HEK293 (cell line): ENCODE data around the gene SPG11.

Experiments
- CTCF ChIA-PET: fragments of 350-600 bp; formaldehyde crosslinking; extraction: SDS; loops from one replicate; lab custom pipeline; 2021; ENCODE audit warnings: antibody characterized with exemption; lab: Yijun Ruan, JAX
- POLR2A ChIA-PET: fragments of 300-600 bp; formaldehyde crosslinking; extraction: SDS; loops from one replicate; lab custom pipeline; 2020; ENCODE audit warnings: antibody characterized with exemption, inconsistent platforms; lab: Yijun Ruan, JAX
- H3K27ac ChIP-seq: fragments of 200-500 bp; sonication (Bioruptor generic); 2 replicates; pipeline ENCODE4 v1.5.1; 2014; ENCODE audit warnings: low read depth, low read length, control low read depth, inconsistent platforms; ENCODE audit errors: extremely low read depth
- H3K36me3 ChIP-seq, 2 experiments: fragments of 200-500 bp in 1 of 2; sonication (Bioruptor generic) in 1 of 2; 1 replicate in 1 of 2; 2 replicates in 1 of 2; pipeline ENCODE4 v1.5.1; 2014 to 2017; ENCODE audit warnings: inconsistent platforms in 2 of 2, low read length in 2 of 2; ENCODE audit not compliant: control insufficient read depth in 2 of 2, insufficient read depth in 1 of 2
- H3K4me1 ChIP-seq: fragments of 200-500 bp; sonication (Bioruptor generic); 2 replicates; pipeline ENCODE4 v1.5.1; 2014; ENCODE audit warnings: mild to moderate bottlenecking, low read length, inconsistent platforms; ENCODE audit not compliant: control insufficient read depth, insufficient read depth
- H3K4me3 ChIP-seq: 2 replicates; pipeline ENCODE4 v1.5.1; 2011; ENCODE audit warnings: low read depth, mild to moderate bottlenecking, control low read depth, low read length, moderate library complexity
- H3K9me3 ChIP-seq: fragments of 200-500 bp; sonication (Bioruptor generic); 2 replicates; pipeline ENCODE4 v1.5.1; 2014; ENCODE audit warnings: low read depth, low read length, inconsistent platforms; ENCODE audit not compliant: control insufficient read depth, insufficient read depth
- HIC1 ChIP-seq: fragments of 450-650 bp; formaldehyde crosslinking; IDR thresholded peaks from 2 replicates; pipeline ENCODE4 v1.5.1; 2016; ENCODE audit warnings: missing biosample characterization, missing genetic modification characterization
- HOXD13 ChIP-seq: sonication (generic); formaldehyde crosslinking; IDR thresholded peaks from 2 replicates; pipeline ENCODE4 v1.8.0; 2022; ENCODE audit warnings: missing genetic modification reagents, borderline replicate concordance
- SP3 ChIP-seq: fragments of 450-650 bp; formaldehyde crosslinking; IDR thresholded peaks from 2 replicates; pipeline ENCODE4 v1.5.1; 2016; ENCODE audit warnings: missing biosample characterization, missing genetic modification characterization
- WT1 ChIP-seq: fragments of 450-650 bp; formaldehyde crosslinking; IDR thresholded peaks from 2 replicates; pipeline ENCODE4 v1.5.1; 2016; ENCODE audit warnings: missing biosample characterization, missing genetic modification characterization
- YY2 ChIP-seq: fragments of 450-650 bp; formaldehyde crosslinking; IDR thresholded peaks from 2 replicates; pipeline ENCODE4 v1.5.1; 2016; ENCODE audit warnings: missing biosample characterization, missing genetic modification characterization
- ZBTB17 ChIP-seq: fragments of 450-650 bp; formaldehyde crosslinking; IDR thresholded peaks from 2 replicates; pipeline ENCODE4 v1.5.1; 2016; ENCODE audit warnings: missing biosample characterization, missing genetic modification characterization
- ZBTB21 ChIP-seq: fragments of 450-650 bp; formaldehyde crosslinking; IDR thresholded peaks from 2 replicates; pipeline ENCODE4 v1.5.1; 2017; ENCODE audit warnings: missing biosample characterization, missing genetic modification characterization
- ZNF155 ChIP-seq: fragments of 450-650 bp; formaldehyde crosslinking; IDR thresholded peaks from 2 replicates; pipeline ENCODE4 v1.5.1; 2016; ENCODE audit warnings: missing biosample characterization, missing genetic modification characterization
- ZNF214 ChIP-seq: fragments of 450-650 bp; formaldehyde crosslinking; IDR thresholded peaks from 2 replicates; pipeline ENCODE4 v1.5.1; 2017; ENCODE audit warnings: missing biosample characterization, mild to moderate bottlenecking, missing genetic modification characterization, borderline replicate concordance
- ZNF324 ChIP-seq: fragments of 450-650 bp; formaldehyde crosslinking; IDR thresholded peaks from 2 replicates; pipeline ENCODE4 v1.5.1; 2016; ENCODE audit warnings: missing biosample characterization, missing genetic modification characterization
- ZNF341 ChIP-seq: fragments of 450-650 bp; formaldehyde crosslinking; IDR thresholded peaks from 2 replicates; pipeline ENCODE4; 2016; ENCODE audit warnings: low read depth, missing biosample characterization, missing genetic modification characterization
- ZNF449 ChIP-seq: fragments of 450-650 bp; formaldehyde crosslinking; IDR thresholded peaks from 2 replicates; pipeline ENCODE4 v1.5.1; 2017; ENCODE audit warnings: missing biosample characterization, mild to moderate bottlenecking, missing genetic modification characterization, moderate library complexity
- ZNF513 ChIP-seq: fragments of 450-650 bp; IDR thresholded peaks from 2 replicates; pipeline ENCODE4 v1.5.1; 2018; ENCODE audit warnings: missing biosample characterization, missing genetic modification characterization
- ZNF544 ChIP-seq: fragments of 450-650 bp; formaldehyde crosslinking; IDR thresholded peaks from 2 replicates; pipeline ENCODE4 v1.5.0; 2017; ENCODE audit warnings: missing biosample characterization, missing genetic modification characterization
- ZNF549 ChIP-seq: fragments of 450-650 bp; IDR thresholded peaks from 2 replicates; pipeline ENCODE4 v1.5.1; 2018; ENCODE audit warnings: missing biosample characterization, missing genetic modification characterization, mild to moderate bottlenecking, inconsistent platforms, moderate library complexity
- ZNF600 ChIP-seq: fragments of 450-650 bp; formaldehyde crosslinking; IDR thresholded peaks from 2 replicates; pipeline ENCODE4 v1.5.1; 2016; ENCODE audit warnings: missing biosample characterization, missing genetic modification characterization
- ZNF610 ChIP-seq: fragments of 450-650 bp; formaldehyde crosslinking; IDR thresholded peaks from 2 replicates; pipeline ENCODE4 v1.5.1; 2016; ENCODE audit warnings: missing biosample characterization, missing genetic modification characterization, borderline replicate concordance
- ZNF624 ChIP-seq: fragments of 450-650 bp; formaldehyde crosslinking; IDR thresholded peaks from 2 replicates; pipeline ENCODE4 v1.5.1; 2017; ENCODE audit warnings: missing biosample characterization, missing genetic modification characterization
- ZNF677 ChIP-seq: fragments of 450-650 bp; IDR thresholded peaks from 2 replicates; pipeline ENCODE4 v1.5.0; 2018; ENCODE audit warnings: missing biosample characterization, mild to moderate bottlenecking, missing genetic modification characterization, moderate library complexity
- ZNF692 ChIP-seq: fragments of 450-650 bp; formaldehyde crosslinking; IDR thresholded peaks from 2 replicates; pipeline ENCODE4 v1.5.1; 2016; ENCODE audit warnings: missing biosample characterization, missing genetic modification characterization
- ZNF704 ChIP-seq: fragments of 450-650 bp; formaldehyde crosslinking; IDR thresholded peaks from 2 replicates; pipeline ENCODE4 v1.5.1; 2016; ENCODE audit warnings: missing biosample characterization, missing genetic modification characterization
- ZNF837 ChIP-seq: fragments of 450-650 bp; formaldehyde crosslinking; IDR thresholded peaks from 2 replicates; pipeline ENCODE4 v1.5.1; 2016; ENCODE audit warnings: missing biosample characterization, missing genetic modification characterization
- TF ChIP-seq, protein P1 (sequence below): fragments of 450-650 bp; formaldehyde crosslinking; IDR thresholded peaks from 2 replicates; pipeline ENCODE4 v1.5.0; 2017; ENCODE audit warnings: missing biosample characterization, missing genetic modification characterization, borderline replicate concordance
- TF ChIP-seq, protein P2 (sequence below): fragments of 450-650 bp; formaldehyde crosslinking; IDR thresholded peaks from 2 replicates; pipeline ENCODE4 v1.5.1; 2017; ENCODE audit warnings: missing biosample characterization, missing genetic modification characterization

Gene SPG11

DNA sequence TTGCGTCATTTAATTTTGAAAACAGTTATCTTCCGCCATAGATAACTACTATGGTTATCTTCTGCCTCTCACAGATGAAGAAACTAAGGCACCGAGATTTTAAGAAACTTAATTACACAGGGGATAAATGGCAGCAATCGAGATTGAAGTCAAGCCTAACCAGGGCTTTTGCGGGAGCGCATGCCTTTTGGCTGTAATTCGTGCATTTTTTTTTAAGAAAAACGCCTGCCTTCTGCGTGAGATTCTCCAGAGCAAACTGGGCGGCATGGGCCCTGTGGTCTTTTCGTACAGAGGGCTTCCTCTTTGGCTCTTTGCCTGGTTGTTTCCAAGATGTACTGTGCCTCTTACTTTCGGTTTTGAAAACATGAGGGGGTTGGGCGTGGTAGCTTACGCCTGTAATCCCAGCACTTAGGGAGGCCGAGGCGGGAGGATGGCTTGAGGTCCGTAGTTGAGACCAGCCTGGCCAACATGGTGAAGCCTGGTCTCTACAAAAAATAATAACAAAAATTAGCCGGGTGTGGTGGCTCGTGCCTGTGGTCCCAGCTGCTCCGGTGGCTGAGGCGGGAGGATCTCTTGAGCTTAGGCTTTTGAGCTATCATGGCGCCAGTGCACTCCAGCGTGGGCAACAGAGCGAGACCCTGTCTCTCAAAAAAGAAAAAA, 49.0 kb upstream of the SPG11 start (continued):
- TF ChIP-seq, protein P1, sequence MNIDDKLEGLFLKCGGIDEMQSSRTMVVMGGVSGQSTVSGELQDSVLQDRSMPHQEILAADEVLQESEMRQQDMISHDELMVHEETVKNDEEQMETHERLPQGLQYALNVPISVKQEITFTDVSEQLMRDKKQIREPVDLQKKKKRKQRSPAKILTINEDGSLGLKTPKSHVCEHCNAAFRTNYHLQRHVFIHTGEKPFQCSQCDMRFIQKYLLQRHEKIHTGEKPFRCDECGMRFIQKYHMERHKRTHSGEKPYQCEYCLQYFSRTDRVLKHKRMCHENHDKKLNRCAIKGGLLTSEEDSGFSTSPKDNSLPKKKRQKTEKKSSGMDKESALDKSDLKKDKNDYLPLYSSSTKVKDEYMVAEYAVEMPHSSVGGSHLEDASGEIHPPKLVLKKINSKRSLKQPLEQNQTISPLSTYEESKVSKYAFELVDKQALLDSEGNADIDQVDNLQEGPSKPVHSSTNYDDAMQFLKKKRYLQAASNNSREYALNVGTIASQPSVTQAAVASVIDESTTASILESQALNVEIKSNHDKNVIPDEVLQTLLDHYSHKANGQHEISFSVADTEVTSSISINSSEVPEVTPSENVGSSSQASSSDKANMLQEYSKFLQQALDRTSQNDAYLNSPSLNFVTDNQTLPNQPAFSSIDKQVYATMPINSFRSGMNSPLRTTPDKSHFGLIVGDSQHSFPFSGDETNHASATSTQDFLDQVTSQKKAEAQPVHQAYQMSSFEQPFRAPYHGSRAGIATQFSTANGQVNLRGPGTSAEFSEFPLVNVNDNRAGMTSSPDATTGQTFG (tag by site-specific recombination): no peak
- TF ChIP-seq SP3 (tag by site-specific recombination) (no peak), ZBTB21 (tag by site-specific recombination) (no peak), ZNF549 (no peak)

DNA sequence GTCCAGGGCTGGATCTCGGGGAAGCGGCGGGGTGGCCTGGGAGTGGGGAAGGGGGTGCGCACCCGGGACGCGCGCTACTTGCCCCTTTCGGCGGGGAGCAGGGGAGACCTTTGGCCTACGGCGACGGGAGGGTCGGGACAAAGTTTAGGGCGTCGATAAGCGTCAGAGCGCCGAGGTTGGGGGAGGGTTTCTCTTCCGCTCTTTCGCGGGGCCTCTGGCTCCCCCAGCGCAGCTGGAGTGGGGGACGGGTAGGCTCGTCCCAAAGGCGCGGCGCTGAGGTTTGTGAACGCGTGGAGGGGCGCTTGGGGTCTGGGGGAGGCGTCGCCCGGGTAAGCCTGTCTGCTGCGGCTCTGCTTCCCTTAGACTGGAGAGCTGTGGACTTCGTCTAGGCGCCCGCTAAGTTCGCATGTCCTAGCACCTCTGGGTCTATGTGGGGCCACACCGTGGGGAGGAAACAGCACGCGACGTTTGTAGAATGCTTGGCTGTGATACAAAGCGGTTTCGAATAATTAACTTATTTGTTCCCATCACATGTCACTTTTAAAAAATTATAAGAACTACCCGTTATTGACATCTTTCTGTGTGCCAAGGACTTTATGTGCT, 48.4 kb upstream of the SPG11 start:
- ChIA-PET POLR2A (interaction anchor here (0.5 to 3.7 kb wide), 7 partner anchors 10 to 125 kb away, joined by 3 to 37 read pairs (median 16); partner anchors contain the start of genes SPG11 and TRIM69), CTCF (interaction anchor here (0.5 to 2.8 kb wide), 4 partner anchors 21 to 48 kb away, joined by 4 to 23 read pairs (median 10); partner anchors contain the start of genes SPG11 and TRIM69)
- Histone ChIP-seq H3K36me3 (peaks cover 6 to 23% of the 10 kb centered on the region in 2 experiments; a peak in 2 of 3 replicates), H3K4me3 (peak overlapping the region; percentile 89), H3K9me3 (no peaks in the 10 kb centered on the region), H3K27ac (peak overlapping the region; percentile 69), H3K4me1 (no peaks in the 10 kb centered on the region)
- TF ChIP-seq, protein P2, sequence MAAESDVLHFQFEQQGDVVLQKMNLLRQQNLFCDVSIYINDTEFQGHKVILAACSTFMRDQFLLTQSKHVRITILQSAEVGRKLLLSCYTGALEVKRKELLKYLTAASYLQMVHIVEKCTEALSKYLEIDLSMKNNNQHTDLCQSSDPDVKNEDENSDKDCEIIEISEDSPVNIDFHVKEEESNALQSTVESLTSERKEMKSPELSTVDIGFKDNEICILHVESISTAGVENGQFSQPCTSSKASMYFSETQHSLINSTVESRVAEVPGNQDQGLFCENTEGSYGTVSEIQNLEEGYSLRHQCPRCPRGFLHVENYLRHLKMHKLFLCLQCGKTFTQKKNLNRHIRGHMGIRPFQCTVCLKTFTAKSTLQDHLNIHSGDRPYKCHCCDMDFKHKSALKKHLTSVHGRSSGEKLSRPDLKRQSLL: no peak
- TF ChIP-seq ZNF624 (tag by site-specific recombination) (no peak), HOXD13 (CRISPR knock-in tag) (no peak), ZNF449 (no peak), WT1 (no peak), ZNF214 (tag by site-specific recombination) (no peak), HIC1 (tag by site-specific recombination) (no peak), ZBTB17 (tag by site-specific recombination) (0 out of 2 replicates have a peak, but pooled peaks have one; percentile 3), ZNF692 (no peak), ZNF544 (tag by site-specific recombination) (no peak), ZNF704 (tag by site-specific recombination) (no peak), ZNF677 (tag by site-specific recombination) (no peak), ZNF837 (tag by site-specific recombination) (no peak), ZNF610 (tag by site-specific recombination) (no peak), ZNF324 (tag by site-specific recombination) (0 out of 2 replicates have a peak, but pooled peaks have one; percentile 22), ZNF513 (tag by site-specific recombination) (no peak), ZNF341 (tag by site-specific recombination) (0 out of 2 replicates have a peak, but pooled peaks have one; percentile 14), ZNF155 (tag by site-specific recombination) (no peak), ZNF600 (no peak), YY2 (tag by site-specific recombination) (no peak)
